ENCODE results near the gene BICDL1.
A peak's percentile ranks its signal among the peaks of the same experiment; 100 is the strongest.

BICDL1 gene

GRCh38 chr12:120086801-120087621 is 98.0 kb downstream of the BICDL1 start:
- DNase-seq, result peak; percentile 95

GRCh38 chr12:120089105-120089504 is 100.1 kb downstream of the BICDL1 start:
- no peak for DNase-seq

GRCh38 chr12:120089796-120090195 is 100.8 kb downstream of the BICDL1 start:
- no peak for DNase-seq

DNA sequence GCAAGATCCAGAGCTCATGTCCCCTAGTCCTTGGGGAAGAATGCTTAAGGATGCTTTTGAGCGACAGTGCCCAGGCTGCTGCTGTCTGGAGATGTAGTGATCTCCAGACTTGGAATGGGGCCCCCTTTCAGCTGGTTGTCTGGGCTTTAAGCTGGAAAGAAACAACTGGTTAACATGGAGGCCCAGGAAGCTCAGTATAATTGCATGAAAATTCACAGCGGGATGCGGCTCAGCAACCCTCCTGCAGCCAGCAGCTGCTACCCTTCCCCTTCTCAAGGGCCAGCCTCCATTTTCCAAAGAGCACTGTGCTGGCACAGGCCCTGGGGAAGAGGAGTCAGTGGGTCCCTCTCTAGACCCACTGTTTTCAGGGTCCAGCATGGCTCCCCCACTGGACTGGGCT is 101.2 kb downstream of the BICDL1 start:
- no peak for DNase-seq

DNA sequence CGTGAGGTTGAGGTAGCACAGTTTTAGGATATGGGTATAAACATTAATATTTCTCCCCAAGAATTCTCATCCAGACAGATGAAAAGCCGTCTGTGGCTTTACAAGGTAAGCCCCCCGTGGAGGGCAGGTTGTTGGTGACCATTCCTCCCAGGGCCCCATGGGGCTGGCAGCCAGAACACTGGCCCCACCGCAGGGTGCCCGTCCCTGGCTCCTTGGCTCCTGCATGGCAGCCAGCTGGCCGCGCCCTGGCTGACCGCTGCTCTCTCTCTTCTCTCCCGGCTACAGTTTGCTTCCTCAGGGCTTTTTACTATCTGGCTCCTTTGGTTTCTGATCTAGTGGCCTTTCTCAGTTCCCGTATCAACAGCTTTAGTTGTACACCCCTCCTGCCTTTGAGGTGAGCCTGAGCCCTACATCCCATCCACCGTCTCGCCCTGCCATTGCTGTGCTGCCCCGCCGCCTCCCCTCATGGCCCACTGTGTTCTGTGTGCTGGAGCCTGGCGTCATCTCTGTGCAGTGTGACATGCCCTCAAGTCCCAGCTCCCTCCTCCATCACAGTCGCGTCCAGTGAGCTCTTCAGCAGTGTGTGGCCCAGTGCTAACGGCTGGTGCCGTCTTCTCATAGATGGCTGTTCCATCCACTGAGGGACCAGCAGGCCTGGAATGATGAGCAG is 101.7 kb downstream of the BICDL1 start:
- no peak for DNase-seq

GRCh38 chr12:120091371-120092090 is 102.5 kb downstream of the BICDL1 start:
- DNase-seq, result no peak

DNA sequence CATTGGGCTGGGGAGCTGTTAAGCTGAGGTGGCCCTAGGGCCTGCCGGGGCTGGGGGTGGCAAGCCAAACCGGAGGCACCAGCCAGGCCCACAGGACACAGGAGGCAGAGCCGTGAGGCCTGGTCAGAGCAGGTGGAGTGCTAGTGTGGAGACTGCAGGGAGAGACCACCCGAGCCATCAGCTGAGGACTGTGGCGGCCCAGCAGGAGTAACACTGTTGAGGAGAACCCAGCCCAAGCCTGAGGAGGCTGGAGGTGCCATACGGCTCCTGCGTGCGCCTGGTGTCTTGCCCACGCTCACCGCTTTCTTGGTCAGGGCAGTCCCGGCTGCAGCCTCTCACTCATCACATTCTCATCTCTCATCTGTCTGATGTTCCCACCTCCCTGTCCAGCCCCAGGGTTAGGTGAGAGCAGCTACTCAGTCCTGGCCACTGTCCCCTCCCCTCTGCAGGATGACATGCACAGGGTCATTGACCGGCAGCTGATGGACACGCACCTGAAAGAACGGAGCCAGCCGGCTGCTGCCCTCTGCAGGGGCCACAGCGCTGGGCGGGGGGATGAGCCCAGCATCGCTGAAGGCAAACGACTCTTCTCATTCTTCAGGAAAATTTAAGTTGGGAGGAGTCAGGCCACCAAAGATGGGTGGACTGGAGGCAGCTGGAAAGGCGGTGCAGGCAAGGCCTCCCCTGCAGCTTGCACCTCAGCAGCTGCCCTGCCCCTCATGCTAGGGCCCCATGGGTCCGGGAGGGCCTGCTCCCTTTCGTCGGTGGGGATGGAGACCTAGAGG is 103.7 kb downstream of the BICDL1 start:
- no peak for DNase-seq

DNA sequence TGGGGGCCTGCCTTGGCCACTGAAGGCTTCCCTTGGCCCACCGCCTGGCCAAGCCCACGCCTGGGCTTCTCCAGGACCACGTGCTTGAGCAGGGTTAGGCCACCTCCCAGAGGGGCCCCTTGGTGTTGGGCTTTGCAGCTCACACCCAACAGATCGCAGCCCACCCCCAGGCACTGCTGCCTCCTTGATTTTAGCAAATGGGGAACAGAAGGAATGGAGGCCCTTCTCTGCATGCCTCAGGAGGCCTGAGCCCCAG is 104.2 kb downstream of the BICDL1 start:
- DNase-seq, result no peak

DNA sequence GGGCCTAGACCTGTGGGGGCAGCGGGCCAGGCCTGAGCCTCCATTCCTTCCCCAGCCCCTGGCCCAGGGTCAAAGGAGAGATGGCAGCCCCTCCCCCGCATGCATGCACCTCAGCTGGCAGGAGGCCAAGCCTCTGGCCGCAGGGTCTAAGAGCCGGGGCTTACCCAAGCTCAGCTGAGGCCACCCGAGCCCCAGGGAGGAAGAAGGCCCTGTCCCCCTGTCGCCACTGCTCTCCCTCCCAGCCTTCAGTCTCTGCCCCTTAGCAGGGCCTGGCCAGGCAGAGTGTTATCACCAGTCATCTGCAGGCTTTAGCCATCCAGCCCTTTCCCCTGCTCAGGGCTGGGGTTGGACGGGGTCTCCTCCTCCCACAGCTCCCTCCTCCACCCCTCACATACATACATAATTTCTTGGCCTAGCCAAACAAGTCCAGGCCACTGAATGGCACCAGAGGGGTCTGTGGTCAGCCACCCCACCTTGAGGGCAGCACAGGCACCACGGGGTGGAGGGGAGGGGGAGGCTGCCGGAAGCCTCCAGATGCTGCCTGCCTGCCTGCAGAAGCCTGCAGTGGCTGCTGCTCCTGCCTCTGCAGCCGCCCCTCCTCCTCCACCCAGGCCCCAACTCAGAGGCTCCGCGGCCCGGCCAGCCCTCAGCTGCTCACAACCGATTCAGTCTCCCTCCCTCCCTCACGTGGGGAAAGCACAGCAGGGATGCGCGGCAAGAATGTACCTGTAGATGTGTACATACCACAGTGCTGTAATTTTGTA is 104.7 kb downstream of the BICDL1 start:
- peak; percentile 6 for DNase-seq

- DNase-seq, result no peak
Measured at GRCh38 chr12:120094485-120094884, 105.4 kb downstream of the BICDL1 start.

GRCh38 chr12:120095331-120095730 is 106.3 kb downstream of the BICDL1 start:
- no peak for DNase-seq

- no peak for DNase-seq
Measured at GRCh38 chr12:120095736-120096135, 106.7 kb downstream of the BICDL1 start.

DNA sequence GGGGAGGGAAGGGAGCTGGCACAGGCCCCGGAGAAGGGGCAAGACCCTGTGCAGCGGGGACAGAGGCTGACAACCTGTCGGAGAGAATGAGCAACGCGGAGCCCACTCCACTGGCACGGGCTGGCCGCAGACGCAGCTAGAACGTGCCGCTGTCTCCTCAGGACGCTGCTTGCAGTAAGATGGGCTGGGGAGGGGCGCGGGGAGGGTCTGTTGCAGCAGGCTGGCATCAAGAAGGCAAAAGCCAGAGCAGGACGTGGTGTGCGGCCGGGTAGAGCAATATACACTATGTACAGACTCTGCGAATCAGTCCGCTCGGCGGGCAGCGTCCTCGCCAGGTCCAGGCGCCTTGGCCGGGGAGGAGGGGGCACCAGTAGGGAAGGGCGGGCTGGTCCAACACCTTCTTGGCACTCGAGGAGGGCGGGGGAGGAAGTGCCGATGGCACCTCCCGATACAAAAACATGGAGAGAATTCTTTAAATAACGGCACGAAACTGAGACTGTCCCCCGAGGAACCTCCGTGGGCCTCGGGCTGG is 107.7 kb downstream of the BICDL1 start:
- DNase-seq, result no peak

DNA sequence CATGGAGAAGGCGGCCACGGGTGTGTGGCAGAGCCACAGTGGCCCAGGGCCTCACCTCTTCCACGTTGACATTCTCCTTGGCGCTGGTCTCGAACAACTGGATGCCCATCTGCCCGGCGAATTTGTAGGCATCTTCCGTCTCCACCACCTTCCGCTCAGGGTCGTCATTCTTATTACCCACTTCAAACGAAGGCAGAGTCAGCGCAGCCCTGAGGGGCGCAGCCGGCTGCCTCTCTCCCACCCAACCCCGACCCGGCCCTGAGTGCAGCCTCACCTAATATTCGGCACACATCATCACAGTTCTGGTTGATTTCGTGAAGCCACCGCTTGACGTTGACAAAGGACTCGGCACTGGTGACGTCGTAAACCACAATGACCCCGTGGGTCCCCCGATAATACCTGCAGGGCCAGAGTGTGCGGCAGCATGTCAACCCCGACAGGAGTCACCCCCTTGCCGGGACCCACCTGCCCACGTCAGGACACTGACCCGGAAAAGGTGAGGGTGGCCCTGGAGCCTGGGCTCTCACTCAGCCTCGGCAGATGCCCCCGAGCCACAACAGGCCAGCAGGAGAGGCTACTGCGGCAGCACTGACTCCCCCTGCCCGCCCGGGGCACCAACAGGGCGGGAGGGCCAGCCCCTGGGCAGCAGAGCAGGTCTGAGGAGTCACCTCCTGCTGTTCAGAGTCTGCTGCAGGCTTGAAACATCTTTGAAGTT is 109.9 kb downstream of the BICDL1 start:
- no peak for DNase-seq

DNA sequence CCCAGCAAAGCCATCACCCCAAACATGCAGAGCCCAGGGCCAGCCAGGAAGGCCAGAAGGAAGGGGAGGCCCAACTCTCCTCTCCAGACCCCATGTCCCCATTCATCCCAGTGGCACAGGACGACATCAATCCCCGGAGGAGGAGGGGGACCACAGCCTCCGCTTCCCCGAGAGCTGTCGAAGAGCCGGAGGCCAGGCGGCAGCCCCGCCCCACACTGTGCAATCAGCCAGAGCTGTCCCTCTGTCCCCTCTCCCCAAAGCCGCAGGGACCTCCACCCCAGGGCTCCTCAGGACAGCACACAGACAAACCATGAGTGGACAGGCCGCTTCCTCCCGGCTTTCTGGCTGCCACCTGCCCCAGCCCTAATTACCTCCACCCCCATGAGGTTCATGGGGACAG is 110.7 kb downstream of the BICDL1 start:
- no peak for DNase-seq

- DNase-seq, result no peak
Measured at GRCh38 chr12:120100630-120101029, 111.6 kb downstream of the BICDL1 start.

DNA sequence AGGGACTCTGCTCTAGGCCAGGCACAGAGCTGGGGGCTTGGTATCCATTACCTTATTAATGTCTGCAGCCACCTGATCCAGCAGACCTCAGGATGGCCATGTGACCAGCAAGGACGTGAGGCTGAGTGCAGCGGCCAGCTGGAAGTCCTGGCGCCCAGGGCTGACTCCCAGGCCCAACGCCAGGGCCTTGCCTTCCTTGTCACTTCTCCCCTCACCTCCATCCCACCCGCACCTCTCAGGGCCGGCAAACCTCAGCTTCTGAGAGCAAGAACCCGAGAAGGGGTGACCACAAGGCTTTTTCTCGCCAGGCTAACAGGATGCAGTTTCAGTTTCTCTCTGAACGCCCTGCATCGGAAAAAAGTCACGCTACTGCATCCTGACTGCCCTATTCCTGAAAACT is 112.1 kb downstream of the BICDL1 start:
- no peak for DNase-seq

DNA sequence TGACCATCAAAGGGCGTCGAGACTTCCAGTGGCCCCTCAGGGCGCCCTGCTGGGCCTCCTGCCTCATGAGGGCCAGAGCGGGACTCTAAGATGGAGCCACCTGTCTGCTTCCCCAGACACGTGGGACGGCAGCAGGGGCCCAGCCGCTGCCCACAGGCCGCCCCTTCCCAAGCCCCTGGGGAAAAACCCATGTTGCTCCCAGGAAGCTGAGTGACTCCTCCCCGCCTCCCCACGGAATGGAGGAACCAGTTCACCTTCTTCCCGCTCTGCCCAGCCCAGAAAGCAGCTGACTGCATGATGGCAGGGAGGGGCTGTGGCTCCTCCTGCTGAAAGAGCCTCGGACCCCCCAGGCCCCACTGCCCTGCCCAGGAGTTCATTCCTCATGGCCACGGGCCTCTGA is 112.6 kb downstream of the BICDL1 start:
- no peak for DNase-seq

- DNase-seq, result no peak
Measured at GRCh38 chr12:120102189-120103043, 113.4 kb downstream of the BICDL1 start.

- no peak for DNase-seq
Measured at GRCh38 chr12:120103044-120103338, 114.0 kb downstream of the BICDL1 start.

- DNase-seq, result no peak
Measured at GRCh38 chr12:120103371-120103770, 114.3 kb downstream of the BICDL1 start.
